Neural progenitor cell (in vitro differentiated cells): ENCODE results near the gene SEC14L6. TPM values are rescaled to one million over a fixed set of nuclear protein-coding genes. Genes with fewer than 3 reads are reported as not detected.
"Not testable (repeated sequence)": the region's sequence is repeated elsewhere in the genome, so short reads cannot be mapped to it uniquely, and the experiment has no call there.

Experiments
- DNase-seq: peaks from one replicate; pipeline ENCODE4 v3.0.0-alpha.2; 2016; ENCODE audit warnings: low spot score
- H2AFZ ChIP-seq: fragments of 200-600 bp; sonication (generic); replicated peaks from 2 replicates; pipeline ENCODE4 v1.6.1; 2016; ENCODE audit warnings: antibody characterized with exemption
- H3F3A ChIP-seq: fragments of 200-600 bp; sonication (generic); 2 replicates; pipeline ENCODE4 v1.6.1; 2016; ENCODE audit warnings: antibody characterized with exemption, low read depth
- H3K27ac ChIP-seq: fragments of 200-600 bp; sonication (generic); 2 replicates; pipeline ENCODE4 v1.5.1; 2016; ENCODE audit warnings: mild to moderate bottlenecking
- H3K27me3 ChIP-seq: fragments of 200-600 bp; sonication (generic); 2 replicates; pipeline ENCODE4 v1.6.1; 2016; ENCODE audit warnings: mild to moderate bottlenecking, moderate library complexity
- H3K36me3 ChIP-seq: fragments of 200-600 bp; sonication (generic); 2 replicates; pipeline ENCODE4 v1.5.1; 2016
- H3K4me1 ChIP-seq: fragments of 200-600 bp; sonication (generic); 2 replicates; pipeline ENCODE4 v1.6.1; 2016; ENCODE audit warnings: mixed run types
- H3K4me2 ChIP-seq: fragments of 200-600 bp; sonication (generic); 2 replicates; pipeline ENCODE4 v1.6.1; 2016
- H3K4me3 ChIP-seq: fragments of 200-600 bp; sonication (generic); 2 replicates; pipeline ENCODE4 v1.5.1; 2016
- H3K79me2 ChIP-seq: fragments of 200-600 bp; sonication (generic); 2 replicates; pipeline ENCODE4 v1.6.1; 2016; ENCODE audit warnings: low read depth
- H3K9ac ChIP-seq: fragments of 200-600 bp; sonication (generic); 2 replicates; pipeline ENCODE4 v1.6.1; 2016
- H3K9me3 ChIP-seq: fragments of 200-600 bp; sonication (generic); 2 replicates; pipeline ENCODE4 v1.5.1; 2016; ENCODE audit warnings: low read depth
- H4K20me1 ChIP-seq: fragments of 200-600 bp; sonication (generic); 2 replicates; pipeline ENCODE4 v1.6.1; 2016; ENCODE audit warnings: low read depth
- H3K27ac Mint-ChIP-seq: 3 replicates; pipeline ENCODE4 v1.8.0; 2021; ENCODE audit warnings: mixed read lengths
- H3K27me3 Mint-ChIP-seq: 2 replicates; pipeline ENCODE4 v1.8.0; 2022; ENCODE audit warnings: low read depth, mild to moderate bottlenecking, inconsistent platforms, moderate library complexity, mixed read lengths; ENCODE audit not compliant: insufficient read depth
- H3K36me3 Mint-ChIP-seq: 3 replicates; pipeline ENCODE4 v1.8.0; 2021; ENCODE audit warnings: mixed read lengths
- H3K4me1 Mint-ChIP-seq: 3 replicates; pipeline ENCODE4 v1.8.0; 2021; ENCODE audit warnings: mixed read lengths
- H3K4me3 Mint-ChIP-seq: 3 replicates; pipeline ENCODE4 v1.8.0; 2021; ENCODE audit warnings: mild to moderate bottlenecking, moderate library complexity, mixed read lengths
- H3K9me3 Mint-ChIP-seq: 3 replicates; pipeline ENCODE4 v1.8.0; 2020; ENCODE audit warnings: mixed read lengths
- CTCF ChIP-seq: fragments of 200-600 bp; sonication (generic); IDR thresholded peaks from 2 replicates; pipeline ENCODE4 v1.5.1; 2017; ENCODE audit warnings: antibody characterized with exemption, mild to moderate bottlenecking
- EZH2 ChIP-seq: fragments of 200-600 bp; sonication (generic); IDR thresholded peaks from 2 replicates; pipeline ENCODE4 v1.6.1; 2017; ENCODE audit warnings: antibody characterized with exemption, mild to moderate bottlenecking, moderate library complexity
- EZH2phosphoT487 ChIP-seq: fragments of 200-600 bp; sonication (generic); IDR thresholded peaks from 2 replicates; pipeline ENCODE4 v1.6.1; 2017; ENCODE audit warnings: antibody characterized with exemption
- total RNA-seq: library from RNA; depleted of rRNA; stranded (reverse); fragments of >200 nt; gene quantifications from 2 replicates; pipeline ENCODE4 v1.2.3, GENCODE V29; 2015; ENCODE audit warnings: low replicate concordance

SEC14L6 gene
- total RNA-seq, 1 donor from 2014 or later, result 2.4 TPM

DNA sequence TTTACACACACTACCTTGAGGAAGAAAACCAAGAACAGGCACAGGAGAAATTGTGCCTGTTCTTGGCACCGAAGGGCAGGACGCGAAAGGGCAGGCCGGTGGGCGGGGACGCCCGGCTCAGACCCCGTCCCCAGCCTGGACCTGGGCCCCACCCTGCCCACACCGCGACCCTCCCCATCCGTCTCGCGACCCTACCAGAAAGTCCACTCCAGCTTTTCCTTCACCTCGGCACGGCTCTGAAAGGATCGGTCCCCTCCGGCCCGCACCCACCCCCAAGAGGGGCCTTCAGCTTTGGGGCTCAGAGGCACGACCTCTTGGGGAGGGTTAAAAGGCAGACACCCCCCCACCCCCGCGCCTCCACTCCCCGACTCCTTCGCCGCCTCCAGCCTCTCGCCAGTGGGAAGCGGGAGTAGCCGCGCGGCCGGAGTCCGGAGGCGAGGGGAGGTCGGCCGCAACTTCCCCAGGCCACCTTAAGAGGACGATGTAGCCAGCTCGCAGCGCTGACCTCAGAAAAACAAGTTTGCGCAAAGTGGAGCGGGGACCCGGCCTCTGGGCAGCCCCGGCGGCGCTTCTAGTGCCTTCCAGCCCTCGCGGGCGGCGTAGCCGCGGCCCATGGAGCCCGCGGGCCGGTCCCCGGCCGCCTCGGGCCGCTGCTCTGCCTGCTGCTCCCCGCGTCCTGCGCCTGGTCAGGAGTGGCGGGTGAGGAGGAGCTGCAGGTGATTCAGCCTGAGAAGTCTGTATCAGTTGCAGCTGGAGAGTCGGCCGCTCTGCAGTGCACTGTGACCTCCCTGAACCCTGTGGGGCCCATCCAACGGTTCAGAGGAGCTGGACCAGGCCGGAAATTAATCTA, 4.4 kb downstream of the SEC14L6 start:
- H4K20me1 ChIP-seq, result no peaks in the 10 kb centered on the region
- H3K27ac ChIP-seq, result no peak overlapping the region
- no peak overlapping the region for H3K9ac ChIP-seq
- DNase-seq, result peak; percentile 73
- H2AFZ ChIP-seq, result peak overlapping the region; percentile 91
- peak overlapping the region; percentile 82 for H3K4me2 ChIP-seq
- Mint-ChIP-seq H3K4me3 (peak overlapping the region; percentile 85), H3K36me3 (no peaks in the 10 kb centered on the region), H3K27ac (peak overlapping the region; percentile 90), H3K27me3 (peaks cover 8% of the 10 kb centered on the region), H3K4me1 (peaks cover 20% of the 10 kb centered on the region), H3K9me3 (no peaks in the 10 kb centered on the region)
- H3F3A ChIP-seq, result peaks cover 8% of the 10 kb centered on the region
- no peaks in the 10 kb centered on the region for H3K36me3 ChIP-seq
- peak overlapping the region; percentile 58 for H3K4me3 ChIP-seq
- H3K9me3 ChIP-seq, result no peaks in the 10 kb centered on the region
- peaks cover 25% of the 10 kb centered on the region for H3K27me3 ChIP-seq
- TF ChIP-seq EZH2 (peak; percentile 42), EZH2phosphoT487 (no peak), CTCF (peak; percentile 15)
- peaks cover 5% of the 10 kb centered on the region for H3K4me1 ChIP-seq
- no peaks in the 10 kb centered on the region for H3K79me2 ChIP-seq

DNA sequence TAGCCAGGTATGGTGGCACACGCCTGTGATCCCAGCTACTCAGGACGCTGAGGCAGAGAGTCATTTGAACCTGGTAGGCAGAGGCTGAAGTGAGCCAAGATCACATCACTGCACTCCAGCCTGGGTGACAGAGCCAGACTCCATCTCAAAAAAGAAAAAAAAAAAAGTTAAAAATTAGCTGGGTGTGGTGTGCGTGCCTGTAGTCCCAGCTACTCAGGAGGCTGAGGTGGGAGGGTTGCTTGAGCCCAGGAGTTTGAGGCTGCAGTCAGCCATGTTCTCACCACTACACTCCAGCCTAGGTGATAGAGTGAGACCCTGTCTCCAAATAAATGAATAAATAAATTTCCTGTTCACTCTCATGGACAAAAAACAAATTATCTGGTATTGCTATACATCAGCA, 5.0 kb downstream of the SEC14L6 start:
- DNase-seq, H3K4me1 ChIP-seq, H3F3A ChIP-seq, H3K36me3 Mint-ChIP-seq, H3K36me3 ChIP-seq, H3K27ac ChIP-seq, H3K9me3 ChIP-seq, H3K9me3 Mint-ChIP-seq, H3K9ac ChIP-seq, H4K20me1 ChIP-seq, H3K79me2 ChIP-seq: not testable (repeated sequence)
- H3K4me2 ChIP-seq, result peak overlapping the region; percentile 82
- Mint-ChIP-seq H3K27me3 (peaks cover 10% of the 10 kb centered on the region), H3K4me1 (peaks cover 16% of the 10 kb centered on the region), H3K27ac (peak overlapping the region; percentile 78), H3K4me3 (peak overlapping the region; percentile 85)
- peak overlapping the region; percentile 58 for H3K4me3 ChIP-seq
- peak overlapping the region; percentile 91 for H2AFZ ChIP-seq
- H3K27me3 ChIP-seq, result peaks cover 25% of the 10 kb centered on the region

DNA sequence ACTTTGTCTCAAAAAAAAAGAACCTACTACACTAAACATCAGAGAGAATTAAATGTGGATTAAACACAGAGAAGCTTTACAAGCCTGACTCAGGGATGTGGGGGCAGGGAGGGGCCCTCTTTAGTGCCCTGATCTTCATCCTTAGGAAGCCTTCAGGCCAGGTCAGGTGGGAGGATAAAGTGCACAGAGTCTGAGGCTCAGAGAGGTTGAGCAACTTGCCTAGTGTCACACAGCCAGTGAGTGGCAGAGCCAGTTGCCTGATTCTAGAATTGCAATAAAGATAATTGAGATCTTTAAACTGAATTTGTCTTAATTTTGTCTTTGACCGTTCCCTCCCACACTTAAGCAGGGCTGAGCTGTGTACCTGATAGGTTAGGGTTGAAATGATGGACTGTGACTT, 7.2 kb downstream of the SEC14L6 start:
- H3K4me2 ChIP-seq, result no peak overlapping the region
- no peak for DNase-seq
- H3K4me3 ChIP-seq, result no peak overlapping the region
- peaks cover 8% of the 10 kb centered on the region for H3F3A ChIP-seq
- H3K36me3 ChIP-seq, result no peaks in the 10 kb centered on the region
- TF ChIP-seq EZH2phosphoT487 (no peak), CTCF (no peak), EZH2 (no peak)
- peaks cover 25% of the 10 kb centered on the region for H3K27me3 ChIP-seq
- Mint-ChIP-seq H3K4me3 (no peak overlapping the region), H3K27me3 (peaks cover 6% of the 10 kb centered on the region), H3K27ac (no peak overlapping the region), H3K9me3 (no peaks in the 10 kb centered on the region), H3K4me1 (peaks cover 16% of the 10 kb centered on the region), H3K36me3 (no peaks in the 10 kb centered on the region)
- no peak overlapping the region for H2AFZ ChIP-seq
- no peak overlapping the region for H3K9ac ChIP-seq
- H3K79me2 ChIP-seq, result no peaks in the 10 kb centered on the region
- no peaks in the 10 kb centered on the region for H4K20me1 ChIP-seq
- H3K9me3 ChIP-seq, result no peaks in the 10 kb centered on the region
- H3K27ac ChIP-seq, result no peak overlapping the region
- H3K4me1 ChIP-seq, result peaks cover 5% of the 10 kb centered on the region

GRCh38 chr22:30538280-30538679, 8.3 kb downstream of the SEC14L6 start:
- no peaks in the 10 kb centered on the region for H3K36me3 ChIP-seq
- H3K27ac Mint-ChIP-seq, result no peak overlapping the region
- no peak overlapping the region for H3K4me3 Mint-ChIP-seq
- no peak overlapping the region for H3K4me3 ChIP-seq
- H2AFZ ChIP-seq, result no peak overlapping the region
- no peaks in the 10 kb centered on the region for H4K20me1 ChIP-seq
- no peaks in the 10 kb centered on the region for H3K9me3 Mint-ChIP-seq
- H3K27me3 Mint-ChIP-seq, result peaks cover 6% of the 10 kb centered on the region
- H3K9ac ChIP-seq, result no peak overlapping the region
- H3K4me1 ChIP-seq, result peaks cover 5% of the 10 kb centered on the region
- peaks cover 13% of the 10 kb centered on the region for H3K4me1 Mint-ChIP-seq
- H3K27ac ChIP-seq, result no peak overlapping the region
- no peaks in the 10 kb centered on the region for H3K79me2 ChIP-seq
- no peaks in the 10 kb centered on the region for H3K9me3 ChIP-seq
- H3K27me3 ChIP-seq, result peaks cover 18% of the 10 kb centered on the region
- no peak overlapping the region for H3K4me2 ChIP-seq
- no peak for DNase-seq
- no peaks in the 10 kb centered on the region for H3K36me3 Mint-ChIP-seq
- peaks cover 8% of the 10 kb centered on the region for H3F3A ChIP-seq
- TF ChIP-seq CTCF (no peak), EZH2 (no peak), EZH2phosphoT487 (no peak)
